HUDEP-2 (cell line): ENCODE data around the gene DNAH14.
"Not testable (repeated sequence)": the region's sequence is repeated elsewhere in the genome, so short reads cannot be mapped to it uniquely, and the experiment has no call there.

Experiments used
- DNase-seq, 76 experiments: peaks; one replicate each; lab custom pipeline; 2025; ENCODE audit not compliant: unreplicated experiment in 76 of 76; lab: John Stamatoyannopoulos, UW

Gene DNAH14

GRCh38 chr1:224920930-224921329 lies 8.5 kb upstream of the DNAH14 start:
- no peak for DNase-seq

- DNase-seq: no peak
Observed at GRCh38 chr1:224921354-224921753, 8.1 kb upstream of the DNAH14 start.

GRCh38 chr1:224922404-224923164 lies 6.9 kb upstream of the DNAH14 start:
- DNase-seq: peak in 5 of 76 experiments; percentile 2 to 10 (median 6)

- DNase-seq: no peak
Observed at GRCh38 chr1:224923726-224924125, 5.7 kb upstream of the DNAH14 start.

- DNase-seq: not testable (repeated sequence)
Observed at GRCh38 chr1:224927631-224928030, 1.8 kb upstream of the DNAH14 start.

GRCh38 chr1:224928906-224929305 lies 569 bp upstream of the DNAH14 start:
- DNase-seq: no peak

GRCh38 chr1:224931605-224932004 lies 2.1 kb downstream of the DNAH14 start:
- DNase-seq: no peak

GRCh38 chr1:224932607-224933249 lies 3.3 kb downstream of the DNAH14 start:
- DNase-seq: no peak

GRCh38 chr1:224933584-224933983 lies 4.1 kb downstream of the DNAH14 start:
- no peak for DNase-seq

- no peak for DNase-seq
Observed at GRCh38 chr1:224938652-224939051, 9.2 kb downstream of the DNAH14 start.

GRCh38 chr1:224939844-224940425 lies 10.5 kb downstream of the DNAH14 start:
- DNase-seq: no peak

GRCh38 chr1:224940735-224941134 lies 11.3 kb downstream of the DNAH14 start:
- DNase-seq: not testable (repeated sequence)

- not testable (repeated sequence) for DNase-seq
Observed at GRCh38 chr1:224945651-224946348, 16.3 kb downstream of the DNAH14 start.

- not testable (repeated sequence) for DNase-seq
Observed at GRCh38 chr1:224946349-224946691, 16.8 kb downstream of the DNAH14 start.

- no peak for DNase-seq
Observed at GRCh38 chr1:224957696-224958095, 28.2 kb downstream of the DNAH14 start.

- DNase-seq: no peak
Observed at GRCh38 chr1:224958490-224958889, 29.0 kb downstream of the DNAH14 start.

- DNase-seq: no peak
Observed at GRCh38 chr1:224959115-224959514, 29.6 kb downstream of the DNAH14 start.

- DNase-seq: no peak
Observed at GRCh38 chr1:224959656-224960055, 30.2 kb downstream of the DNAH14 start.

- no peak for DNase-seq
Observed at GRCh38 chr1:224980181-224980580, 50.7 kb downstream of the DNAH14 start.

- not testable (repeated sequence) for DNase-seq
Observed at GRCh38 chr1:224981922-224982354, 52.5 kb downstream of the DNAH14 start.

- DNase-seq: no peak
Observed at GRCh38 chr1:224988042-224988441, 58.6 kb downstream of the DNAH14 start.
